Muscle of leg (tissue), 9 donors: Measurements from ENCODE around the gene CX3CR1. TPM values are rescaled to one million over a fixed set of nuclear protein-coding genes. Genes with fewer than 3 reads are reported as not detected.

Experiments used
- polyA plus RNA-seq, 8 donors: library from polyadenylated mRNA; unstranded; fragments of 120-200 nt; gene quantifications; one replicate each; pipeline versions ENCODE4 v1.2.1 to v1.2.3, GENCODE V29; 2013; ENCODE audit warnings: inconsistent platforms in 1 of 8, low replicate concordance in 1 of 8; ENCODE audit not compliant: insufficient read length in 8 of 8, insufficient read depth in 1 of 8
- total RNA-seq: library from RNA; stranded (reverse); fragments of 120-200 nt; gene quantifications from one replicate; pipeline ENCODE4 v1.2.4, GENCODE V29; 2013

CX3CR1 gene
- total and polyA plus RNA-seq, 9 donors: 1.5 to 5.7 (median 3.9) TPM

Other genes starting within 250 kb of the CX3CR1 start
- 2.0 TPM for gene SCN11A, start 228.1 kb downstream of the CX3CR1 start, total RNA-seq
- 1 to 10 TPM in 7 of 8 donors, under 1 TPM in 1; 0.91 to 2.9 (median 1.8) TPM for gene SCN11A, start 228.1 kb downstream of the CX3CR1 start, polyA plus RNA-seq
- 27.7 TPM for gene WDR48, start 228.0 kb downstream of the CX3CR1 start, total RNA-seq
- 10 to 100 TPM; 29.3 to 39.4 (median 33.6) TPM for gene WDR48, start 228.0 kb downstream of the CX3CR1 start, polyA plus RNA-seq
- gene GORASP1, start 172.4 kb downstream of the CX3CR1 start, total RNA-seq: 35.2 TPM
- gene GORASP1, start 172.4 kb downstream of the CX3CR1 start, polyA plus RNA-seq: 10 to 100 TPM; 28.8 to 41.8 (median 33.7) TPM
- gene TTC21A, start 172.4 kb downstream of the CX3CR1 start, total RNA-seq: 2.7 TPM
- gene TTC21A, start 172.4 kb downstream of the CX3CR1 start, polyA plus RNA-seq: 1 to 10 TPM; 1.6 to 3.9 (median 3.2) TPM
- gene CSRNP1, start 126.4 kb downstream of the CX3CR1 start, total RNA-seq: 4.3 TPM
- 1 to 10 TPM; 3.7 to 9.3 (median 5.7) TPM for gene CSRNP1, start 126.4 kb downstream of the CX3CR1 start, polyA plus RNA-seq
- 79.4 TPM for gene XIRP1, start 87.4 kb downstream of the CX3CR1 start, total RNA-seq
- gene XIRP1, start 87.4 kb downstream of the CX3CR1 start, polyA plus RNA-seq: 100 to 1,000 TPM in 7 of 8 donors, 10 to 100 TPM in 1; 95.0 to 271 (median 152) TPM
- not detected for gene CCR8, start 49.7 kb upstream of the CX3CR1 start, total RNA-seq
- under 1 TPM in 1 of 8 donors, not detected in 7; 0.10 TPM for gene CCR8, start 49.7 kb upstream of the CX3CR1 start, polyA plus RNA-seq
- 12.6 TPM for gene SLC25A38, start 103.3 kb upstream of the CX3CR1 start, total RNA-seq
- gene SLC25A38, start 103.3 kb upstream of the CX3CR1 start, polyA plus RNA-seq: 10 to 100 TPM; 15.4 to 19.4 (median 16.4) TPM
- gene RPSA, start 126.7 kb upstream of the CX3CR1 start, total RNA-seq: 1,762 TPM
- gene RPSA, start 126.7 kb upstream of the CX3CR1 start, polyA plus RNA-seq: 1,000 to 10,000 TPM; 2,023 to 2,525 (median 2,216) TPM
- not detected for gene MOBP, start 187.6 kb upstream of the CX3CR1 start, total RNA-seq
- under 1 TPM in 6 of 8 donors, not detected in 2; 0.03 to 0.14 (median 0.05) TPM for gene MOBP, start 187.6 kb upstream of the CX3CR1 start, polyA plus RNA-seq